GM08714 (cell line): Measurements from ENCODE around the gene MAGIX.
"Not testable (repeated sequence)": the region's sequence is repeated elsewhere in the genome, so short reads cannot be mapped to it uniquely, and the experiment has no call there.

Source experiments
- H3K4me3 ChIP-seq: fragments of 200-500 bp; sonication (Bioruptor generic); 2 replicates; pipeline ENCODE4 v1.5.1; 2014; ENCODE audit warnings: mild to moderate bottlenecking, low read length, inconsistent platforms
- ZNF274 ChIP-seq: IDR thresholded peaks from 2 replicates; pipeline ENCODE4 v1.6.1; 2012; ENCODE audit warnings: mild to moderate bottlenecking, low read depth, low read length

MAGIX gene

GRCh38 chrX:49162620-49163019 lies at the start of gene MAGIX:
TSS of gene MAGIX (plus strand) at chrX:49162758. CDS start at chrX:49162890, 132 bp downstream.
- peak within 1 kb of the TSS; percentile 38; the same call in 1 of the 2 replicates for H3K4me3 ChIP-seq
- no peak for TF ChIP-seq ZNF274

GRCh38 chrX:49116076-49116475 lies 46.5 kb upstream of the MAGIX start:
- no peak overlapping the region for H3K4me3 ChIP-seq
- no peak for TF ChIP-seq ZNF274

- no peak overlapping the region for H3K4me3 ChIP-seq
Observed at GRCh38 chrX:49116716-49117115, 45.8 kb upstream of the MAGIX start.

GRCh38 chrX:49117581-49117980 lies 45.0 kb upstream of the MAGIX start:
- no peak for TF ChIP-seq ZNF274

More at GRCh38 chrX:49116716-49117115, 45.8 kb upstream of the MAGIX start:
- TF ChIP-seq ZNF274 = no peak

GRCh38 chrX:49120091-49120490 lies 42.5 kb upstream of the MAGIX start:
- TF ChIP-seq ZNF274 = no peak
- H3K4me3 ChIP-seq = no peak overlapping the region

More at GRCh38 chrX:49117581-49117980, 45.0 kb upstream of the MAGIX start:
- H3K4me3 ChIP-seq = no peak overlapping the region

- TF ChIP-seq ZNF274 = no peak
- H3K4me3 ChIP-seq = peak overlapping the region; percentile 96; the same call in 1 of the 2 replicates
Observed at GRCh38 chrX:49122499-49122898, 40.1 kb upstream of the MAGIX start.

- H3K4me3 ChIP-seq = not testable (repeated sequence)
Observed at GRCh38 chrX:49127742-49128258, 34.8 kb upstream of the MAGIX start.

GRCh38 chrX:49129427-49129826 lies 33.1 kb upstream of the MAGIX start:
- no peak overlapping the region for H3K4me3 ChIP-seq
- no peak for TF ChIP-seq ZNF274

- H3K4me3 ChIP-seq = not testable (repeated sequence)
Observed at GRCh38 chrX:49132275-49132674, 30.3 kb upstream of the MAGIX start.

- no peak overlapping the region for H3K4me3 ChIP-seq
- TF ChIP-seq ZNF274 = no peak
Observed at GRCh38 chrX:49133759-49134158, 28.8 kb upstream of the MAGIX start.

GRCh38 chrX:49137492-49137891 lies 25.1 kb upstream of the MAGIX start:
- H3K4me3 ChIP-seq = no peak overlapping the region
- TF ChIP-seq ZNF274 = no peak

- no peak overlapping the region for H3K4me3 ChIP-seq
- TF ChIP-seq ZNF274 = no peak
Observed at GRCh38 chrX:49139713-49140112, 22.8 kb upstream of the MAGIX start.

- H3K4me3 ChIP-seq = not testable (repeated sequence)
Observed at GRCh38 chrX:49142264-49142663, 20.3 kb upstream of the MAGIX start.

GRCh38 chrX:49143154-49143553 lies 19.4 kb upstream of the MAGIX start:
- H3K4me3 ChIP-seq = not testable (repeated sequence)

- no peak for TF ChIP-seq ZNF274
- H3K4me3 ChIP-seq = no peak overlapping the region
Observed at GRCh38 chrX:49147282-49147681, 15.3 kb upstream of the MAGIX start.

- no peak overlapping the region for H3K4me3 ChIP-seq
- no peak for TF ChIP-seq ZNF274
Observed at GRCh38 chrX:49147936-49148335, 14.6 kb upstream of the MAGIX start.

GRCh38 chrX:49148390-49149100 lies 14.0 kb upstream of the MAGIX start:
- not testable (repeated sequence) for H3K4me3 ChIP-seq

- not testable (repeated sequence) for H3K4me3 ChIP-seq
Observed at GRCh38 chrX:49149291-49149690, 13.3 kb upstream of the MAGIX start.
